HepG2 (cell line): ENCODE results near the gene GNAI2. TPM values are rescaled to one million over a fixed set of nuclear protein-coding genes. Genes with fewer than 3 reads are reported as not detected.

ENCODE experiments used
- CBFB ChIP-seq: sonication (generic); formaldehyde crosslinking; IDR thresholded peaks from 2 replicates; pipeline ENCODE4 v1.4.0; 2020; ENCODE audit warnings: missing genetic modification reagents
- CENPT ChIP-seq: sonication (generic); formaldehyde crosslinking; IDR thresholded peaks from 2 replicates; pipeline ENCODE4 v1.8.0; 2022; ENCODE audit warnings: low read depth, mild to moderate bottlenecking, moderate library complexity, missing genetic modification reagents
- FOXJ3 ChIP-seq: sonication (generic); formaldehyde crosslinking; IDR thresholded peaks from 2 replicates; pipeline ENCODE4 v1.4.0; 2020; ENCODE audit warnings: missing genetic modification reagents, mild to moderate bottlenecking, borderline replicate concordance
- FOXP1 ChIP-seq, 2 experiments: fragments of 450-650 bp in 1 of 2; IDR thresholded peaks; 2 replicates each; pipeline ENCODE4 v1.6.1; 2017 to 2018; ENCODE audit warnings: antibody characterized with exemption in 1 of 2
- HDAC1 ChIP-seq: sonication (generic); formaldehyde crosslinking; IDR thresholded peaks from 2 replicates; pipeline ENCODE4 v1.5.1; 2020; ENCODE audit warnings: mild to moderate bottlenecking, missing genetic modification reagents
- HMG20B ChIP-seq: conservative IDR thresholded peaks from 2 replicates; pipeline ENCODE4 v1.6.1; 2016; ENCODE audit warnings: missing genetic modification reagents, missing compliant biosample characterization
- HNF4A ChIP-seq: sonication (generic); formaldehyde crosslinking; IDR thresholded peaks from 2 replicates; pipeline ENCODE4 v1.4.0; 2020; ENCODE audit warnings: missing genetic modification reagents
- LCORL ChIP-seq, 2 experiments: fragments of 450-650 bp in 1 of 2; sonication (generic) in 1 of 2; formaldehyde crosslinking in 1 of 2; IDR thresholded peaks; 2 replicates each; pipeline versions ENCODE4 v1.5.0 to v1.6.1; 2017 to 2020; ENCODE audit warnings: antibody characterized with exemption in 1 of 2, missing genetic modification reagents in 1 of 2
- MEF2D ChIP-seq: sonication (generic); formaldehyde crosslinking; IDR thresholded peaks from 2 replicates; pipeline ENCODE4 v1.5.1; 2020; ENCODE audit warnings: mild to moderate bottlenecking, missing genetic modification reagents
- NCOA1 ChIP-seq: sonication (generic); formaldehyde crosslinking; IDR thresholded peaks from 2 replicates; pipeline ENCODE4 v1.9.0; 2021; ENCODE audit warnings: missing genetic modification reagents
- SIN3A ChIP-seq: IDR thresholded peaks from 2 replicates; pipeline ENCODE4 v1.6.1; 2011; ENCODE audit warnings: low read depth, mild to moderate bottlenecking, control low read depth, low read length, borderline replicate concordance
- SNAPC4 ChIP-seq: sonication (generic); formaldehyde crosslinking; IDR thresholded peaks from 2 replicates; pipeline ENCODE4 v1.4.0; 2020; ENCODE audit warnings: mild to moderate bottlenecking, missing genetic modification reagents
- TCF7L2 ChIP-seq: IDR thresholded peaks from 2 replicates; pipeline ENCODE4 v1.6.1; 2011; ENCODE audit warnings: mild to moderate bottlenecking, low read depth, low read length, moderate library complexity
- ZBTB49 ChIP-seq: sonication (generic); formaldehyde crosslinking; IDR thresholded peaks from 2 replicates; pipeline ENCODE4 v1.4.0; 2020; ENCODE audit warnings: missing genetic modification reagents, borderline replicate concordance
- polyA plus RNA-seq, 8 experiments: library from polyadenylated mRNA; depleted of rRNA in 3 of 8; stranded (reverse) in 7 of 8; unstranded in 1 of 8; fragments of >200 nt; fragmentation: Illumina TruSeq in 4 of 8; extraction: Trizol in 4 of 8; gene quantifications; 2 replicates each; pipeline versions ENCODE4 v1.2.1 to v1.2.3, GENCODE V29; 2011 to 2016; ENCODE audit warnings: low read depth in 4 of 8, missing spikeins in 1 of 8, mixed read lengths in 1 of 8; ENCODE audit not compliant: insufficient read depth in 1 of 8
- total RNA-seq, 5 experiments: library from RNA; depleted of rRNA; stranded (reverse); fragments of >200 nt; fragmentation: Illumina TruSeq; extraction: Trizol; gene quantifications; 2 replicates each; pipeline ENCODE4 v1.2.3, GENCODE V29; 2016; ENCODE audit warnings: low read depth in 1 of 5

GNAI2 gene
- total and polyA plus RNA-seq, 2 of the 13 experiments (the other 11 are each of a cell fraction or from before 2014, with no cell fraction given): 51.1 to 66.2 TPM

GRCh38 chr3:50205413-50206276 is 30.4 kb upstream of the GNAI2 start (continued):
- peak; percentile 35; the same call in 1 of the 2 replicates for TF ChIP-seq SNAPC4 (CRISPR knock-in tag)
- TF ChIP-seq MEF2D (CRISPR knock-in tag): no peak
- no peak for TF ChIP-seq HMG20B (CRISPR knock-in tag)
- peak; percentile 97 for TF ChIP-seq SIN3A
- TF ChIP-seq LCORL (IDR thresholded peaks at IDR 0.05): no peak
- TF ChIP-seq LCORL (CRISPR knock-in tag; IDR thresholded peaks at IDR 0.05): no peak
- no peak for TF ChIP-seq CBFB (CRISPR knock-in tag)
- TF ChIP-seq NCOA1 (CRISPR knock-in tag): no peak
- peak; percentile 91 for TF ChIP-seq HDAC1 (CRISPR knock-in tag)
- no peak for TF ChIP-seq TCF7L2
- peak; percentile 11; the same call in 1 of the 2 replicates for TF ChIP-seq HNF4A
- TF ChIP-seq FOXJ3: peak; percentile 3; the same call in 1 of the 2 replicates
- TF ChIP-seq CENPT (CRISPR knock-in tag): no peak
- TF ChIP-seq ZBTB49 (CRISPR knock-in tag): no peak
- no peak for TF ChIP-seq FOXP1 (IDR thresholded peaks at IDR 0.05)
- peak; percentile 56; the same call in 1 of the 2 replicates for TF ChIP-seq FOXP1 (CRISPR knock-in tag; IDR thresholded peaks at IDR 0.05)
- TF ChIP-seq, all 625 proteins: peak for 144
